ENCODE data around the gene USP19. TPM values are rescaled to one million over a fixed set of nuclear protein-coding genes. Genes with fewer than 3 reads are reported as not detected.

Gene USP19
- total and polyA plus RNA-seq, 2 donors (not counting 1 experiment from before 2014, with no cell fraction given): 73.5 to 87.3 TPM

DNA sequence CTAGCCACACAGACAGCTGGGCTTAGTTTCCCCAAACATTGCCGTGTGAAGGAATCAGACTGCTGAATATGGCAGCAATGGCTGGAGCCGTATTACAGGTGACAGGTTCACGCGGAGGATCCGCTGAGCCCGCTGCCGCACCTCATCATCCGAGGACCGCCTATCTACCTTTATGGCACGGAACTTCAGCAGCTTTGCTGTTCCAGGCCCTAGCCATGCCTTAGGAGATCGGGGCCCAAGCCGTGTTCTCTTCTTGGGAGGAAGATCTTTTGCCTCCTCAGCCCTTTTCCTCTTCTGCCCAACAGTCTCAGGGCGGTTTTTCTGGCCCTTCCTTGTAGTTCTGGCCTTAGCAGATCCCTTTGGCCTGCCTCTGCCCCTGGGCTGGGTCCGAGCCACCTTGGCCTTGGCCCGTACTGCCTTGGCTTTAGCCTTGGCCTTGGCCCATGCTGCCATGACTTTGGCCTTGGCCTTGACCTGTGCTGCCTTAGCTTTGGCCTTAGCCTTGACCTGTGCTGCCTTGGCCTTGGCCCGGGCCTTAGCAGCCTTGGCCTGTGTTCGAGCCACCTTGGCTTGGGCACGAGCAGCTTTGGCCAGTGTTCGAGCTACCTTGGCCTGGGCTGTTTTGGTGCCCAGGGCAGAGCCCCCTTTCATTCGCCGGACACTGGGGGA lies 42.3 kb upstream of the USP19 start:
- Histone ChIP-seq H3K27ac (ENCODE audit: low read length in 2 of 2) (no peak overlapping the region), H3K9me3 (ENCODE audit: control extremely low read depth in 1 of 3, control insufficient read depth in 2 of 3, insufficient read depth in 1 of 3, low read length in 2 of 3) (peaks cover 0 to 12% (median 4%) of the 10 kb centered on the region in 3 donors), H3K4me3 (ENCODE audit: control extremely low read depth in 1 of 5, extremely low read depth in 1 of 5, insufficient read depth in 1 of 5, low read depth in 2 of 5, low read length in 4 of 5) (no peak overlapping the region), H3K4me1 (ENCODE audit: control insufficient read depth in 2 of 2, insufficient read depth in 2 of 2, low read length in 2 of 2) (peaks cover 19 to 24% of the 10 kb centered on the region in 2 donors), H3K36me3 (replicated peaks in 1 of 2; ENCODE audit: control extremely low read depth in 1 of 2, control insufficient read depth in 1 of 2, extremely low read depth in 1 of 2, insufficient read depth in 2 of 2, low read length in 1 of 2) (peaks cover 3 to 22% of the 10 kb centered on the region in 2 experiments), H2AFZ (ENCODE audit: insufficient read depth, low read depth, low read length, poor library complexity, severe bottlenecking) (no peak overlapping the region), H3K9ac (ENCODE audit: low read length) (no peak overlapping the region), H4K20me1 (ENCODE audit: control insufficient read depth, insufficient read depth, low read length, poor library complexity, severe bottlenecking) (peaks cover 10% of the 10 kb centered on the region), H3K27me3 (replicated peaks in 1 of 4; ENCODE audit: control extremely low read depth in 1 of 4, control insufficient read depth in 3 of 4, insufficient read depth in 4 of 4, low read length in 3 of 4) (peaks cover 0 to 6% (median 1%) of the 10 kb centered on the region in 4 experiments), H3K4me2 (replicated peaks; ENCODE audit: low read depth, low read length, poor library complexity, severe bottlenecking) (no peak overlapping the region), H3K79me2 (ENCODE audit: control insufficient read depth, insufficient read depth, low read length) (peaks cover 25% of the 10 kb centered on the region)
- no peaks in the 10 kb centered on the region for H3K27me3 Mint-ChIP-seq
- H3K27ac Mint-ChIP-seq: no peak overlapping the region
- no peaks in the 10 kb centered on the region for H3K9me3 Mint-ChIP-seq (ENCODE audit: insufficient read depth)
- POLR2A ChIA-PET: interaction anchor here (0.6 kb wide), 1 partner anchor 432 kb away, joined by 4 read pairs; no protein-coding TSS in a partner anchor
- intact Hi-C loops (cut with micrococcal nuclease): no loop called here
- TF ChIP-seq EZH2 (IDR thresholded peaks at IDR 0.05; ENCODE audit: borderline replicate concordance, insufficient read depth, low read depth, low read length, poor library complexity, severe bottlenecking): no peak
- TF ChIP-seq, protein P1, sequence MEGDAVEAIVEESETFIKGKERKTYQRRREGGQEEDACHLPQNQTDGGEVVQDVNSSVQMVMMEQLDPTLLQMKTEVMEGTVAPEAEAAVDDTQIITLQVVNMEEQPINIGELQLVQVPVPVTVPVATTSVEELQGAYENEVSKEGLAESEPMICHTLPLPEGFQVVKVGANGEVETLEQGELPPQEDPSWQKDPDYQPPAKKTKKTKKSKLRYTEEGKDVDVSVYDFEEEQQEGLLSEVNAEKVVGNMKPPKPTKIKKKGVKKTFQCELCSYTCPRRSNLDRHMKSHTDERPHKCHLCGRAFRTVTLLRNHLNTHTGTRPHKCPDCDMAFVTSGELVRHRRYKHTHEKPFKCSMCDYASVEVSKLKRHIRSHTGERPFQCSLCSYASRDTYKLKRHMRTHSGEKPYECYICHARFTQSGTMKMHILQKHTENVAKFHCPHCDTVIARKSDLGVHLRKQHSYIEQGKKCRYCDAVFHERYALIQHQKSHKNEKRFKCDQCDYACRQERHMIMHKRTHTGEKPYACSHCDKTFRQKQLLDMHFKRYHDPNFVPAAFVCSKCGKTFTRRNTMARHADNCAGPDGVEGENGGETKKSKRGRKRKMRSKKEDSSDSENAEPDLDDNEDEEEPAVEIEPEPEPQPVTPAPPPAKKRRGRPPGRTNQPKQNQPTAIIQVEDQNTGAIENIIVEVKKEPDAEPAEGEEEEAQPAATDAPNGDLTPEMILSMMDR (IDR thresholded peaks at IDR 0.05): no peak
- WGBS (ENCODE audit: insufficient coverage): 98% methylated on average over 21 of the region's 21 CpGs
- peaks cover 23% of the 10 kb centered on the region for H3K4me1 Mint-ChIP-seq
- ATAC-seq (ENCODE audit: low read depth) (no peak), DNase-seq (no peak)
- CTCF ChIA-PET: interaction anchor here (1.6 kb wide), 1 partner anchor 175 kb away, joined by 4 read pairs; no protein-coding TSS in a partner anchor
- H3K4me3 Mint-ChIP-seq: no peak overlapping the region
